ENCODE results near the gene TMEM72.

GRCh38 chr10:44956226-44956625 is 45.1 kb downstream of the TMEM72 start:
- TF ChIP-seq CTCF (IDR thresholded peaks at IDR 0.05; ENCODE audit: insufficient read depth, low read depth, low read length) (no peak), EZH2 (IDR thresholded peaks at IDR 0.05; ENCODE audit: insufficient read depth, low read length) (no peak)
